Activated T-helper 1 cell treated with anti-CD3 and anti-CD28 coated beads, Interleukin-12 subunit alpha, Interleukin-12 subunit beta, Interleukin-2, Interleukin-4 antibody, amounts not matched to agents 30 ng/mL and 10 ng/mL and 1 ng/mL, durations not matched to agents 14 hours and 24 hours and 36 hours (primary cell): ENCODE measurements around the gene LZTS2. TPM values are rescaled to one million over a fixed set of nuclear protein-coding genes. Genes with fewer than 3 reads are reported as not detected.
A peak's percentile ranks its signal among the peaks of the same experiment; 100 is the strongest.

ENCODE experiments used
- DNase-seq: peaks from one replicate; pipeline ENCODE4 v3.0.0; 2021; ENCODE audit warnings: low spot score
- H3K27ac Mint-ChIP-seq: one replicate; pipeline ENCODE4 v1.8.0; 2021; ENCODE audit warnings: mild to moderate bottlenecking, mixed read lengths
- H3K27me3 Mint-ChIP-seq: one replicate; pipeline ENCODE4 v1.8.0; 2022; ENCODE audit warnings: mild to moderate bottlenecking, moderate library complexity, mixed read lengths; ENCODE audit not compliant: insufficient read depth
- H3K36me3 Mint-ChIP-seq: one replicate; pipeline ENCODE4 v1.8.0; 2021; ENCODE audit warnings: low read depth, mixed read lengths
- H3K4me1 Mint-ChIP-seq: one replicate; pipeline ENCODE4 v1.8.0; 2021; ENCODE audit warnings: low read depth, mixed read lengths
- H3K4me3 Mint-ChIP-seq: one replicate; pipeline ENCODE4 v1.8.0; 2021; ENCODE audit warnings: mild to moderate bottlenecking, moderate library complexity, mixed read lengths
- H3K9me3 Mint-ChIP-seq: one replicate; pipeline ENCODE4 v1.8.0; 2021; ENCODE audit warnings: mixed read lengths
- intact Hi-C: fragments of 100-400 bp; cut with micrococcal nuclease; formaldehyde crosslinking; loops from one replicate; pipeline ENCODE4 v1.15.1; 2024
- total RNA-seq: library from RNA; stranded (reverse); gene quantifications from 2 replicates; pipeline ENCODE4 v1.2.3, GENCODE V29; 2022

Gene LZTS2
- total RNA-seq, 1 donor from 2014 or later = 22.3 TPM

DNA sequence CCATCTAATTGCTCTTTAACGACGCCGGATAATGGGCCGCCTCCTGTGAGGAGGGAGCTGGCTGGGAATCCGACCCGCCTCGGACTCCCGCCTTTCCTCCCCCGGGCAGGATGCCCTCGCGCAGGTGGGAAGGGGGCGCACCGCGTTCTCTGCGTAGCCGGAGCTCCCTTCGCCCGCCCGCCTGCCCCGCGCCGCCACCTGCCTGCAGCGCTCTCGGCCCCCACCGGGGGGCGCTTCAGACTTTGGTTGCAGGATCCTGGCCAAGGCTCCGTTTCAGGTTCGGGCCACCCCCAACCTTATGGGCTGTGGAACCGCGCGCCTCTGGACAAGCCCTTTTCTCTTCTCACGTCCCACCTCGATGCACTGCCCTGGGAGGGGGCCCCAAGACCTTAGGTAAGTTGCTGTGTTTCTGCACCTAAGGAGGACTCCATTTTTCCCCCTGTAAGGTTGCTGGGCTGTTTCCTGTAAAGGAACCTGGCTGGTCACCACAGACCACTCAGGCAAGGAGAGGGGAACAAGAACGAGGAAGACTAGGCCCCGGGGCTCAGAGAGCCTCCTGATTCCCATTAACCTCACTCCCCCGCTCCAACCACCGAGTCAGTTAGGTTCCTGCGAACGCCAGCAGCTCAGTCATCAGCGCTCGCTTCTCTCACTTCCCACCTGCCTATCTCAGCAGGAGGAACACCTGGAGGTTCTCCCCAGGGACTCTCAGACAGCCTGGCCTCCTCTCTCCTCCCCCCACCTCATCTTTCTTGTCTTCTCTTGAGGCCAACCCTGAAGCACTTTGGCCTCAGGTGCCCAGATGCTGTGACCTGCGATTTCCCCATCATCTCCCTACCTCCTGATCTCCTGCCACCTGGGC, 50.8 kb downstream of the LZTS2 start:
- Mint-ChIP-seq H3K27me3 (peaks cover 46% of the 10 kb centered on the region), H3K27ac (no peak overlapping the region), H3K4me3 (peak overlapping the region; percentile 54), H3K9me3 (no peaks in the 10 kb centered on the region), H3K36me3 (peaks cover 9% of the 10 kb centered on the region), H3K4me1 (peaks cover 13% of the 10 kb centered on the region)
- peak; percentile 76 for DNase-seq
- intact Hi-C loops = loop anchor here (1.0 to 5.0 kb wide), 5 partner anchors 8 to 92 kb away; no protein-coding TSS in a partner anchor

DNA sequence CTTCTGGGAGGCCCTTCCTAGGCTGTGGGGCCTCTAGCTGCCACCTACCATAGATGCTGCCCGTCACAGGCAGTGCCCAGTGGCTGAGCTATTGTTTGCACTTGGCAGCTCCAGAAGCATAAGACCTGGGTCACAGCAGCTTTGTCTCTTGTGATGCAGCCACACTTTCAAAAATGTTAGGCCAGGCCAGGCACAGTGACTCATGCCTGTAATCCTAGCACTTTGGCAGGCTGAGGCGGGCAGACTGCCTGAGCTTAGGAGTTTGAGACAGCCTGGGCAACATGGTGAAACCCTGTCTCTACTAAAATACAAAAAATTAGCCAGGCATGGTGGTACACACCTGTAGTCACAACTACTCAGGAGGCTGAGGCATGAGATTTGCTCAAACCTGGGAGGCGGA, 52.7 kb downstream of the LZTS2 start:
- intact Hi-C loops = loop anchor here (5.0 kb wide), 1 partner anchor 35 kb away; no protein-coding TSS in a partner anchor
- H3K27me3 Mint-ChIP-seq = peaks cover 30% of the 10 kb centered on the region
- no peaks in the 10 kb centered on the region for H3K9me3 Mint-ChIP-seq
- peaks cover 20% of the 10 kb centered on the region for H3K4me1 Mint-ChIP-seq
- H3K4me3 Mint-ChIP-seq = no peak overlapping the region
- peaks cover 12% of the 10 kb centered on the region for H3K36me3 Mint-ChIP-seq
- DNase-seq = no peak
- no peak overlapping the region for H3K27ac Mint-ChIP-seq

GRCh38 chr10:101053516-101053915, 53.9 kb downstream of the LZTS2 start:
- peaks cover 18% of the 10 kb centered on the region for H3K4me1 Mint-ChIP-seq
- peaks cover 9% of the 10 kb centered on the region for H3K36me3 Mint-ChIP-seq
- peaks cover 24% of the 10 kb centered on the region for H3K27me3 Mint-ChIP-seq
- H3K27ac Mint-ChIP-seq = no peak overlapping the region
- no peak overlapping the region for H3K4me3 Mint-ChIP-seq
- no peaks in the 10 kb centered on the region for H3K9me3 Mint-ChIP-seq
- intact Hi-C loops = loop anchor here (5.0 kb wide), 1 partner anchor 36 kb away; no protein-coding TSS in a partner anchor
- DNase-seq = no peak

DNA sequence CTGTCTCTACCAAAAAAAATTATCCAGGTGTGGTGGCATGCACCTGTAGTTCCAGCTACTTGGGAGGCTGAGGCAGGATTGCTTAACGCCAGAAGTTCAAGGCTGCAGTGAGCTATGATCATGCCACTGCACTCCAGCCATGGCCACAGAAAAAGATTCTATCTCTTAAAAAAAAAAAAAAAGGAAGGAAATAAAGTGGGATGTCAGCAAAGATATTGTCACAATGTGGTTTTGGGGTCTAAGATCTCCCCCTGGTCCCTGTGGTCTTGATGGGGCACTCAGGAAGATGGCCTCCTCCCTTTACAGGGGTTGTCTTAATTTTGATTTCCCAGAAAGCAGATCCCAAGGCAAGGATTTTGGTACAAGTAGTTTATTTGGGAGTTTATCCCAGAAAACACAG, 54.7 kb downstream of the LZTS2 start:
- H3K27me3 Mint-ChIP-seq = peaks cover 15% of the 10 kb centered on the region
- H3K36me3 Mint-ChIP-seq = peaks cover 8% of the 10 kb centered on the region
- H3K4me1 Mint-ChIP-seq = peaks cover 21% of the 10 kb centered on the region
- DNase-seq = no peak
- peak overlapping the region; percentile 29 for H3K27ac Mint-ChIP-seq
- no peaks in the 10 kb centered on the region for H3K9me3 Mint-ChIP-seq
- H3K4me3 Mint-ChIP-seq = no peak overlapping the region
- intact Hi-C loops = loop anchor here (5.0 kb wide), 1 partner anchor 37 kb away; no protein-coding TSS in a partner anchor

- no peak for DNase-seq
- Mint-ChIP-seq H3K4me1 (peaks cover 26% of the 10 kb centered on the region), H3K4me3 (no peak overlapping the region), H3K27me3 (peaks cover 10% of the 10 kb centered on the region), H3K36me3 (peaks cover 8% of the 10 kb centered on the region), H3K9me3 (no peaks in the 10 kb centered on the region), H3K27ac (no peak overlapping the region)
- intact Hi-C loops = loop anchor here (5.0 kb wide), 1 partner anchor 38 kb away; no protein-coding TSS in a partner anchor
Observed at GRCh38 chr10:101054876-101055275, 55.3 kb downstream of the LZTS2 start.

- peaks cover 30% of the 10 kb centered on the region for H3K4me1 Mint-ChIP-seq
- H3K27ac Mint-ChIP-seq = no peak overlapping the region
- peaks cover 7% of the 10 kb centered on the region for H3K27me3 Mint-ChIP-seq
- H3K4me3 Mint-ChIP-seq = no peak overlapping the region
- no peak for DNase-seq
- intact Hi-C loops = no loop called here
- peaks cover 8% of the 10 kb centered on the region for H3K36me3 Mint-ChIP-seq
- no peaks in the 10 kb centered on the region for H3K9me3 Mint-ChIP-seq
Observed at GRCh38 chr10:101055411-101055810, 55.8 kb downstream of the LZTS2 start.

- Mint-ChIP-seq H3K4me3 (no peak overlapping the region), H3K4me1 (peaks cover 27% of the 10 kb centered on the region), H3K27me3 (peaks cover 1% of the 10 kb centered on the region), H3K9me3 (no peaks in the 10 kb centered on the region), H3K27ac (no peak overlapping the region), H3K36me3 (peaks cover 8% of the 10 kb centered on the region)
- intact Hi-C loops = no loop called here
- no peak for DNase-seq
Observed at GRCh38 chr10:101056365-101057151, 57.0 kb downstream of the LZTS2 start.

Other genes starting within 250 kb of the LZTS2 start
- 33.4 and 36.1 TPM in 2 replicates for gene SLF2, start 86.8 kb upstream of the LZTS2 start, total RNA-seq
- gene SEMA4G, start 30.3 kb upstream of the LZTS2 start, total RNA-seq = 0.31 and 0.83 TPM in 2 replicates
- 61.5 and 63.2 TPM in 2 replicates for gene MRPL43, start 12.3 kb upstream of the LZTS2 start, total RNA-seq
- gene TWNK, start 12.3 kb upstream of the LZTS2 start, total RNA-seq = 41.1 and 42.3 TPM in 2 replicates
- 0.47 and 0.54 TPM in 2 replicates for gene PDZD7, start 31.3 kb downstream of the LZTS2 start, total RNA-seq
- 34.8 and 39.0 TPM in 2 replicates for gene SFXN3, start 31.4 kb downstream of the LZTS2 start, total RNA-seq
- 0.57 and 0.73 TPM in 2 replicates for gene KAZALD1, start 62.2 kb downstream of the LZTS2 start, total RNA-seq
- gene TLX1, start 131.5 kb downstream of the LZTS2 start, total RNA-seq = not detected in 2 replicates
- not detected in 2 replicates for gene LBX1, start 229.7 kb downstream of the LZTS2 start, total RNA-seq